H1 (cell line): ENCODE results near the gene CACNA1D. TPM values are rescaled to one million over a fixed set of nuclear protein-coding genes. Genes with fewer than 3 reads are reported as not detected.

Experiments
- CTCF ChIA-PET: fragments of 300-600 bp; sonication (Branson Sonifier 250); formaldehyde crosslinking; loops from one replicate; lab custom pipeline; 2021; ENCODE audit not compliant: partially characterized antibody; lab: Charles Lee
- POLR2A ChIA-PET: fragments of 300-600 bp; sonication (Branson Sonifier 250); formaldehyde crosslinking; loops from one replicate; lab custom pipeline; 2021; ENCODE audit warnings: inconsistent platforms; ENCODE audit not compliant: partially characterized antibody; lab: Charles Lee
- DNase-seq, 2 experiments: peaks; one replicate each; pipeline versions ENCODE4 v3.0.0 to v3.0.0-alpha.2; 2010 to 2022; ENCODE audit warnings: low spot score in 2 of 2, low read depth in 1 of 2, mixed read lengths in 1 of 2
- FAIRE-seq: peaks from 2 replicates; lab custom pipeline; 2011; peaks lifted over from hg19 to GRCh38; lab: Jason Lieb, UNC
- H2AFZ ChIP-seq: 2 replicates; pipeline ENCODE4 v1.8.1; 2012; ENCODE audit warnings: low read length, inconsistent platforms
- H2AK5ac ChIP-seq: 2 replicates; pipeline ENCODE4 v1.6.1; 2013; ENCODE audit warnings: low read depth, low read length
- H2BK120ac ChIP-seq: replicated peaks from 2 replicates; pipeline ENCODE3; 2013; ENCODE audit warnings: low read depth, low read length, inconsistent platforms
- H2BK12ac ChIP-seq: 2 replicates; pipeline ENCODE4 v1.6.1; 2013; ENCODE audit warnings: low read depth, low read length
- H2BK15ac ChIP-seq: 2 replicates; pipeline ENCODE4 v1.6.1; 2013; ENCODE audit warnings: low read length
- H2BK20ac ChIP-seq: 2 replicates; pipeline ENCODE4 v1.6.1; 2013; ENCODE audit warnings: low read length
- H2BK5ac ChIP-seq: 2 replicates; pipeline ENCODE4 v1.6.1; 2013; ENCODE audit warnings: low read depth, low read length
- H3K14ac ChIP-seq: 2 replicates; pipeline ENCODE4 v1.6.1; 2013; ENCODE audit warnings: inconsistent platforms; ENCODE audit not compliant: insufficient read length
- H3K18ac ChIP-seq: 2 replicates; pipeline ENCODE4 v1.6.1; 2013; ENCODE audit warnings: low read length; ENCODE audit errors: extremely low read depth
- H3K23ac ChIP-seq: 2 replicates; pipeline ENCODE4 v1.6.1; 2013; ENCODE audit warnings: inconsistent platforms; ENCODE audit not compliant: insufficient read length
- H3K23me2 ChIP-seq: 2 replicates; pipeline ENCODE4 v1.6.1; 2013; ENCODE audit warnings: low read depth, low read length
- H3K27ac ChIP-seq: 2 replicates; pipeline ENCODE4 v1.6.1; 2011; ENCODE audit warnings: low read depth, low read length, inconsistent platforms
- H3K27me3 ChIP-seq, 4 experiments: replicated peaks in 1 of 4; 1 replicate in 1 of 4; 2 replicates in 3 of 4; pipeline versions ENCODE4 v1.6.1 to v1.8.1; 2011 to 2013; ENCODE audit warnings: low read length in 3 of 4, mild to moderate bottlenecking in 3 of 4, inconsistent platforms in 2 of 4, mixed read lengths in 2 of 4, moderate library complexity in 1 of 4; ENCODE audit not compliant: control insufficient read depth in 3 of 4, insufficient read depth in 3 of 4; ENCODE audit errors: extremely low read depth in 1 of 4
- H3K36me3 ChIP-seq, 4 experiments: 2 replicates each; pipeline versions ENCODE4 v1.6.1 to v1.8.1; 2011 to 2013; ENCODE audit warnings: mild to moderate bottlenecking in 4 of 4, low read length in 3 of 4, moderate library complexity in 2 of 4, control low read depth in 1 of 4, inconsistent platforms in 1 of 4; ENCODE audit not compliant: insufficient read depth in 4 of 4, control insufficient read depth in 2 of 4
- H3K4ac ChIP-seq: replicated peaks from 2 replicates; pipeline ENCODE3; 2013; ENCODE audit warnings: low read length, low read depth, mixed read lengths, inconsistent platforms; ENCODE audit not compliant: insufficient read length
- H3K4me1 ChIP-seq, 4 experiments: replicated peaks in 1 of 4; 1 replicate in 1 of 4; 2 replicates in 3 of 4; pipeline versions ENCODE4 v1.6.1 to v1.8.1; 2011 to 2013; ENCODE audit warnings: low read length in 3 of 4, inconsistent platforms in 2 of 4, mixed read lengths in 1 of 4; ENCODE audit not compliant: insufficient read depth in 4 of 4, control insufficient read depth in 3 of 4
- H3K4me2 ChIP-seq, 2 experiments: 2 replicates each; pipeline versions ENCODE4 v1.6.1 to v1.8.1; 2011 to 2013; ENCODE audit warnings: low read depth in 2 of 2, low read length in 2 of 2, control low read depth in 1 of 2, inconsistent platforms in 1 of 2, mild to moderate bottlenecking in 1 of 2; ENCODE audit not compliant: insufficient read depth in 1 of 2
- H3K4me3 ChIP-seq, 4 experiments: fragments of 200-600, 300-600 bp in 1 of 4; sonication (generic), shearing (Covaris generic), sonication (Bioruptor Twin) in 1 of 4; 2 replicates each; pipeline versions ENCODE4 v1.5.1 to v1.8.1; 2011 to 2016; ENCODE audit warnings: low read length in 4 of 4, low read depth in 3 of 4, control low read depth in 2 of 4, inconsistent platforms in 2 of 4, mild to moderate bottlenecking in 2 of 4, mixed read lengths in 1 of 4, moderate library complexity in 1 of 4; ENCODE audit not compliant: insufficient read depth in 2 of 4; ENCODE audit errors: extremely low read depth in 1 of 4
- H3K56ac ChIP-seq: replicated peaks from 2 replicates; pipeline ENCODE3; 2013; ENCODE audit warnings: low read depth, mild to moderate bottlenecking, mixed read lengths, low read length, inconsistent platforms; ENCODE audit not compliant: insufficient read length
- H3K79me1 ChIP-seq: 2 replicates; pipeline ENCODE4 v1.6.1; 2013; ENCODE audit warnings: low read depth, low read length, control low read depth
- H3K79me2 ChIP-seq, 2 experiments: 2 replicates each; pipeline versions ENCODE4 v1.6.1 to v1.8.1; 2012 to 2013; ENCODE audit warnings: low read length in 2 of 2, mild to moderate bottlenecking in 2 of 2, inconsistent platforms in 1 of 2; ENCODE audit not compliant: insufficient read depth in 2 of 2, control insufficient read depth in 1 of 2
- H3K9ac ChIP-seq, 4 experiments: replicated peaks in 1 of 4; 1 replicate in 1 of 4; 2 replicates in 3 of 4; pipeline versions ENCODE4 v1.6.1 to v1.8.1; 2011 to 2013; ENCODE audit warnings: low read depth in 3 of 4, low read length in 3 of 4, control low read depth in 2 of 4, mild to moderate bottlenecking in 2 of 4, moderate library complexity in 2 of 4, inconsistent platforms in 1 of 4; ENCODE audit errors: extremely low read depth in 1 of 4
- H3K9me3 ChIP-seq, 2 experiments: 2 replicates each; pipeline versions ENCODE4 v1.6.1 to v1.8.1; 2012 to 2013; ENCODE audit warnings: mild to moderate bottlenecking in 2 of 2, moderate library complexity in 2 of 2, control low read depth in 1 of 2, inconsistent platforms in 1 of 2, low read depth in 1 of 2, low read length in 1 of 2, mixed read lengths in 1 of 2; ENCODE audit not compliant: insufficient read depth in 2 of 2
- H4K20me1 ChIP-seq, 2 experiments: replicated peaks in 1 of 2; 2 replicates each; pipeline versions ENCODE3 to v1.8.1; 2011 to 2013; ENCODE audit warnings: inconsistent platforms in 2 of 2, low read length in 2 of 2, mild to moderate bottlenecking in 1 of 2; ENCODE audit not compliant: insufficient read depth in 2 of 2, control insufficient read depth in 1 of 2
- H4K5ac ChIP-seq: 2 replicates; pipeline ENCODE4 v1.6.1; 2013; ENCODE audit warnings: low read length, low read depth, mixed read lengths, inconsistent platforms; ENCODE audit not compliant: insufficient read length
- H4K8ac ChIP-seq: 2 replicates; pipeline ENCODE4 v1.8.0; 2013; ENCODE audit warnings: mild to moderate bottlenecking, moderate library complexity, low read length, inconsistent platforms; ENCODE audit not compliant: insufficient read depth; ENCODE audit errors: extremely low read depth
- H4K91ac ChIP-seq: replicated peaks from 2 replicates; pipeline ENCODE3; 2013; ENCODE audit warnings: low read length, mixed read lengths, inconsistent platforms; ENCODE audit not compliant: insufficient read length
- CREB1 ChIP-seq: IDR thresholded peaks from 2 replicates; pipeline ENCODE4 v1.6.1; 2012; ENCODE audit warnings: inconsistent platforms
- CTBP2 ChIP-seq: IDR thresholded peaks from 2 replicates; pipeline ENCODE4 v1.7.0; 2011; ENCODE audit warnings: borderline replicate concordance, mild to moderate bottlenecking, moderate library complexity, mixed read lengths, low read length; ENCODE audit not compliant: insufficient read depth, insufficient read length
- SP4 ChIP-seq: IDR thresholded peaks from 2 replicates; pipeline ENCODE4 v1.6.1; 2012; ENCODE audit warnings: low read length, inconsistent platforms
- WGBS, 2 experiments: shearing (Covaris generic) in 1 of 2; methylation state at CpG; one replicate each; pipeline versions ENCODE4 v1.1.6 to v1.1.7; 2013 to 2015; ENCODE audit warnings: low lambda C conversion rate in 2 of 2, mixed read lengths in 2 of 2, inconsistent platforms in 1 of 2, low coverage in 1 of 2, missing lambda C conversion rate in 1 of 2; ENCODE audit not compliant: insufficient replicate concordance in 2 of 2, insufficient coverage in 1 of 2, insufficient read length in 1 of 2; ENCODE audit errors: extremely low coverage in 1 of 2, missing lambda C conversion rate in 1 of 2; 5-methylcytosine and 5-hydroxymethylcytosine counted together
- polyA plus RNA-seq, 7 experiments: library from polyadenylated mRNA; depleted of rRNA in 3 of 7; stranded (reverse) in 5 of 7; unstranded in 2 of 7; fragments of >200 nt in 5 of 7; fragments of 200-250 nt in 2 of 7; gene quantifications; 1 replicate in 5 of 7; 2 replicates in 1 of 7; 4 replicates in 1 of 7; pipeline versions ENCODE4 v1.2.1 to v1.2.3, GENCODE V29; 2011 to 2013; ENCODE audit warnings: missing spikeins in 2 of 7, mixed read lengths in 2 of 7
- total RNA-seq: library from RNA; stranded (reverse); fragmentation: NEBNext Ultra II Directional; extraction: Animal tissue kit (Norgen Biotek cat#: 25700); gene quantifications from 2 replicates; pipeline ENCODE4 v1.2.1, GENCODE V29; 2021

CACNA1D gene
- total and polyA plus RNA-seq, 2 of the 8 experiments (the other 6 are each of a cell fraction or from before 2014, with no cell fraction given): 2.0 to 2.9 TPM

- no peaks in the 10 kb centered on the region; a peak in 1 of 4 replicates for H3K79me2 ChIP-seq
- no peak overlapping the region for H2BK120ac ChIP-seq
- no peak overlapping the region for H3K56ac ChIP-seq
- H4K8ac ChIP-seq: no peak overlapping the region
- H3K14ac ChIP-seq: no peak overlapping the region
- no peak for DNase-seq
- peaks cover 8% of the 10 kb centered on the region for H3K79me1 ChIP-seq
- no peak overlapping the region for H4K91ac ChIP-seq
- ChIA-PET POLR2A (interaction anchor here (1.1 kb wide), 1 partner anchor 15 kb away, joined by 4 read pairs; no protein-coding TSS in a partner anchor), CTCF (interaction anchor here (0.6 kb wide), 1 partner anchor 472 kb away, joined by 3 read pairs; no protein-coding TSS in a partner anchor)
- peaks cover 2 to 7% (median 6%) of the 10 kb centered on the region in 4 experiments for H3K4me1 ChIP-seq
- no peak overlapping the region for H3K27ac ChIP-seq
- H3K4me2 ChIP-seq: no peak overlapping the region
- H3K23me2 ChIP-seq: peaks cover 10% of the 10 kb centered on the region
- no peak overlapping the region for H2AFZ ChIP-seq
- H2BK15ac ChIP-seq: no peak overlapping the region
- TF ChIP-seq CREB1: no peak
- TF ChIP-seq CTBP2: no peak
- no peak for TF ChIP-seq SP4
- peaks cover 3 to 16% (median 9%) of the 10 kb centered on the region in 4 experiments for H3K27me3 ChIP-seq
- no peak for FAIRE-seq
- WGBS, 2 experiments: 89% methylated on average over 7 of the region's 7 CpGs; no CpG with 5 or more reads in 1 of the 2 experiments
- H2BK5ac ChIP-seq: no peak overlapping the region
- H2BK12ac ChIP-seq: no peak overlapping the region
- H3K23ac ChIP-seq: no peak overlapping the region
- peaks cover 0 to 7% (median 3%) of the 10 kb centered on the region in 4 experiments; a peak in 5 of 8 replicates for H3K36me3 ChIP-seq
- H3K9ac ChIP-seq: no peak overlapping the region
- no peak overlapping the region for H2AK5ac ChIP-seq
- H2BK20ac ChIP-seq: no peak overlapping the region
- H3K9me3 ChIP-seq: no peaks in the 10 kb centered on the region
- H3K4ac ChIP-seq: no peak overlapping the region
- no peak overlapping the region for H3K18ac ChIP-seq
- no peak overlapping the region for H4K5ac ChIP-seq
- peaks cover 2 to 3% of the 10 kb centered on the region in 2 experiments for H4K20me1 ChIP-seq
- H3K4me3 ChIP-seq: no peak overlapping the region
Observed at GRCh38 chr3:53849916-53850315, 355.5 kb downstream of the CACNA1D start.
